Measurements from ENCODE around the gene RPE65.
"Not testable (repeated sequence)": the region's sequence is repeated elsewhere in the genome, so short reads cannot be mapped to it uniquely, and the experiment has no call there.

RPE65 gene

GRCh38 chr1:68454534-68454933 is 4.8 kb upstream of the RPE65 start:
- no peak overlapping the region for H3K27ac ChIP-seq
- DNase-seq (ENCODE audit: low read depth, low spot score) = no peak

DNA sequence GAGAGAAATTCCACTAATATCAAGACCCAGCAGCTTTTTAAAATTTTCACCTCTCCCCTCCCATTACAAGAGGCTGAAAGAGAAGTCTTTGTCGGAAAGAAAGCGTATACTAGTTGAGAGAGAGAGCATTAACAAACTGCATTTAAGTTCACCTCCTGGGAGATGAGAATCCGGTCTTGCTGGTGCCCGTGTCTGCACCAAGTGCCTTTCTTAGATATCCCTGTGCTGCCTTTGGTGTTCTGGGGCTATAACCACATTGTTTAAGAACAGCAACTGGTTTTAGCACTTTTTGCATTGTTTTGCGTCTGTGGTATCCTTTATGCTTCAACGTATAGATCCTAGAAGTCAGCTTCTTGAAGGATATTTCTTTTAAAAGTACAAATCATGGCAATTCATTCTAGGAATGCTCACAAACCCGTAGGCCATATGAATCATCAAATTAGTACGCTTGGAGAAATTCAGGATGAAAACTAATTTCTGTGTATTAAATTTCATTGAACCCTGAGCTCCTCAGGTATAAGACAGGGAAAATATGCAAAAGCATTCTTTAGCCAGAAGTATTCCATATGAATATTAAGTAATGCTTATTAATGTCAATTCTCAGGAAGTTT is 3.4 kb upstream of the RPE65 start:
- DNase-seq (ENCODE audit: low read depth, low spot score) = no peak
- H3K27ac ChIP-seq = no peak overlapping the region

DNA sequence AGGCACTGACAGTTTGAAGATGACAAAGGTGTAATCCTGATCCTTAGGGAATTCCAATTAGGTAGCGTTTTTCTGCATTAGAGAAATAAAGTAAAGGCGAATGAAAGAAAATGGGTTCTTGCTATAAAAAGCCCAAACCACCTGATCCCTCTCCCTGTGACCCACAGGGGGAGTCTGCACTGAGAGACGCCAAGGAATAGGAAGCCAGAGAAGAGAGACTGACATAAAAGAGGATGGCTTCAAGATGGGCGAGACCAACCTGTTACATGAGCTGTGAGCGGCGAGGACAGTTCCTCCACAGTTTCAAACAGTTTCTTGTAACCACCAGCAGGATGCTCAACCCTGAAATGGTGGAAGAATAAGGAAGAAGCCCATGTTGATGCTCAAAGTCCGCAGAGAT is 1.4 kb downstream of the RPE65 start:
- H3K27ac ChIP-seq = no peak overlapping the region
- no peak for DNase-seq (ENCODE audit: low read depth, low spot score)

GRCh38 chr1:68445709-68446108 is 4.0 kb downstream of the RPE65 start:
- H3K27ac ChIP-seq = no peak overlapping the region
- no peak for DNase-seq (ENCODE audit: low read depth, low spot score)

- H3K27ac ChIP-seq = no peak overlapping the region
- peak; percentile 64 for DNase-seq (ENCODE audit: low read depth, low spot score)
Observed at GRCh38 chr1:68442822-68443556, 6.8 kb downstream of the RPE65 start.

DNA sequence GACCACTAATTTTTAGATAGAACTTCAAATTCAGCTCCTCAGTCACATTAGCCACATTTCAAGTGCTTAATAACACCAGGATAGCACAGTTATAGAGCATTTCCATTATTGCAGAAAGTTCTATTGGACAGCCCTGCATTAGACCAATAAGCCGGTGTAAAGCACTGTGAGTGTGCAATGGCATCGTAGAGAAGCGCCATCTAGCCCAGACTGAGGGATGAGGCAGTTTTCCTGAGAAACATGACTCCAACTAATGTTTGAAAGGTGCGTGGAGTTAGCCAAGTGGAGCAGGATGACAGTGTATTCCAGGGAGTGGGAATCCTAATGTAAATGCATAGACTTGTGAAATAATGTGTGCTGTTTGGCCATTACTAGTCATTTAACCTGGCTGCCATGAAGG is 7.7 kb downstream of the RPE65 start:
- no peak overlapping the region for H3K27ac ChIP-seq
- no peak for DNase-seq (ENCODE audit: low read depth, low spot score)

GRCh38 chr1:68438310-68438709 is 11.4 kb downstream of the RPE65 start:
- DNase-seq (ENCODE audit: low read depth, low spot score) = no peak
- no peak overlapping the region for H3K27ac ChIP-seq

DNA sequence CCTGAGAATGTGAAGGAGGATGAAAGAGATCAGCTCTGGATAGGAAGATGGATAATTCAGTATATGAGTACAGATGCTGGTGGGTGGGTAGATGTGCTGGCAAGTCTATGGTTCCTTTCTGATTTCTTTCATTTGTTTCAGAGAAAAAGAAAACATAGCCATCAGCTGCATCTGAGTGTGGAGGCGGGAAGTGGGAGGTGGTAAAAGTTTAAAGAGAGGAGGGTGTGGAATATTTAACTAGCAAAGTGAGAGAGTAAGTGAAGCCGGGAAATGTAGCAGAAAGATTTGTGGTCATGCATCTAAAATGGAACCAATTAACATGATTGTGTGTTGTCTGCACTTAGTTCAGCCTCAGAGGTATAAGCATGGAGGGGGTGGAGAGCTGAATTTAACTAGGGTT is 16.4 kb downstream of the RPE65 start:
- no peak overlapping the region for H3K27ac ChIP-seq
- DNase-seq (ENCODE audit: low read depth, low spot score) = no peak

GRCh38 chr1:68431076-68431475 is 18.7 kb downstream of the RPE65 start:
- DNase-seq (ENCODE audit: low read depth, low spot score) = no peak
- H3K27ac ChIP-seq = no peak overlapping the region

DNA sequence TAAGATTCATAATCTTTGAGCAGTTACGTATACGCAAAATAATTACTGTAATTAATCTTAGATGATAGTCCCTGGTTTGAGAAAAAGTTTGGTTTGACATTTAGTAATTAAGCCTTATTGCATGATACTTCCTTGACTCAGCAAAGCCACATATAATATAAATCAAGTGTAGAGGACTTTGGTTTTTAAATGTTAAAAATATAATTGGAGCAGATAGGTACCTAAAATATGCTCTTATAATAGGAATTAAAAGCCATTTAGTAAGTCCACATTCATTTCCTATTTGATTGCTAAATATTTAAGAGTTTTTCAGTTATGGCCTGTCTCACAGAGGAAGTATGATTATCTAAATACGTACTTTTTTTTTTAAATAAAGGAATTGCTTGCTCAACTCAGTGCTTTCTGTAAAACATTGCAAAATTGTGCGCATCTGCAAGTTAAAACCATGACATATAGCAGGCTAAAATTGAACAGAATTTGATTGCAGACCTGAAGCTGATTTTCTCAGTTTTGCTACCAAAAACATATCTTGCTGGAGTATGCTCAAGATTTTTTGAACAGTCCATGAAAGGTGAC is 20.4 kb downstream of the RPE65 start:
- no peak for DNase-seq (ENCODE audit: low read depth, low spot score)
- H3K27ac ChIP-seq = no peak overlapping the region

- DNase-seq (ENCODE audit: low read depth, low spot score) = no peak
- no peak overlapping the region for H3K27ac ChIP-seq
Observed at GRCh38 chr1:68426594-68426993, 23.2 kb downstream of the RPE65 start.

GRCh38 chr1:68421350-68421749 is 28.4 kb downstream of the RPE65 start:
- no peak overlapping the region for H3K27ac ChIP-seq
- DNase-seq (ENCODE audit: low read depth, low spot score) = no peak

GRCh38 chr1:68409426-68409825 is 40.3 kb downstream of the RPE65 start:
- no peak overlapping the region for H3K27ac ChIP-seq
- no peak for DNase-seq (ENCODE audit: low read depth, low spot score)

DNA sequence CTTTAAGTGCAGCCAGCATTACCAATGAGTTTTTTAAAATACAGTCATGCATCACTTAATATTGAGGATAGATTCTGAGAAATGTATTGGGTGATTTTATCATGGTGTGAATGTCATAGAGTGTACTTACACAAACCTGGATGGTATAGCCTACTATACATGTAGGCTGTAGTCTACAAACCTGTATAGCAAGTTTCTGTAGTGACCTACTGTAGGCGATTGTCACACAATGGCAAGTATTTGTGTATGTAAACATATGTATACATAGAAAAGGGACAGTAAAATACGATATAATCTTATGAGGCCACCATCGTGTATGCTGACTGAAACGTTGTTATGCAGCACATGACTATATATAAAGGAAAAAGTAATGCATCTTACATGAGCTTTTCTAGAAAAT is 48.2 kb downstream of the RPE65 start:
- DNase-seq (ENCODE audit: low read depth, low spot score) = no peak
- H3K27ac ChIP-seq = no peak overlapping the region

DNA sequence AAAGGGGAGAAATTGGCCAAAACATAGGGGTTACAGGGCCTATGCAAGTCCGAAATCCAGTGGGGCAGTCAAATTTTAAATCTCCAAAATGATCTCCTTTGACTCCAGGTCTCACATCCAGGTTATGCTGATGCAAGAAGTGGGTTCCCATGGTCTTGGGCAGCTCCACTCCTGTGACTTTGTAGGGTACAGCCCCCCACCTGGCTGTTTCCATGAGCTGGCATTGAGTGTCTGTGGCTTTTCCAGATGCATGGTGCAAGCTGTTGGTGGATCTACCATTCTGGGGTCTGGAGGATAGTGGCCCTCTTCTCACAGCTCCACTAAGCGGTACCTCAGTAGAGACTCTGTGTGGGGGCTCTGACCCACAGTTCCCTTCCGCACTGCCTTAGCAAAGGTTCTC is 54.2 kb downstream of the RPE65 start:
- not testable (repeated sequence) for H3K27ac ChIP-seq; DNase-seq (ENCODE audit: low read depth, low spot score)

DNA sequence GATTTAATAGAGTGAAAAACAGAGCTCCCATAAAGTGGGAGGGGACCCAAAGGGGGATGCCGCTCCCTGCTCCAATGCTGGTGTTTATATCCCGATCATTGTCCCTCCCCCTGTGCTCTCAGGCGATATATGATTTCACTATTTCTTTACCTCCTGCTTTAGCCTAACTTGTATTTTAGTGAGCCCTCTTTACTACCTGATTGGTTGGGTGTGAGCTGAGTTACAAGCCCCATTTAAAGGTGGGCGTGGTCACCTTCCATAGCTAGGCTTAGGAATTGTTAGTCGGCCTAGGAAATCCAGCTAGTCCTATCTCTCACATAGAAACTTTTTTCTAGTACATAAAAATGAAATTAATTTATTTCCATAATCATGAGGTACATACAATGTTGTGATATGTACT is 57.3 kb downstream of the RPE65 start:
- DNase-seq (ENCODE audit: low read depth, low spot score); H3K27ac ChIP-seq: not testable (repeated sequence)

- H3K27ac ChIP-seq = peak overlapping the region; percentile 93
- DNase-seq (ENCODE audit: low read depth, low spot score) = not testable (repeated sequence)
Observed at GRCh38 chr1:68385798-68386524, 63.8 kb downstream of the RPE65 start.

DNA sequence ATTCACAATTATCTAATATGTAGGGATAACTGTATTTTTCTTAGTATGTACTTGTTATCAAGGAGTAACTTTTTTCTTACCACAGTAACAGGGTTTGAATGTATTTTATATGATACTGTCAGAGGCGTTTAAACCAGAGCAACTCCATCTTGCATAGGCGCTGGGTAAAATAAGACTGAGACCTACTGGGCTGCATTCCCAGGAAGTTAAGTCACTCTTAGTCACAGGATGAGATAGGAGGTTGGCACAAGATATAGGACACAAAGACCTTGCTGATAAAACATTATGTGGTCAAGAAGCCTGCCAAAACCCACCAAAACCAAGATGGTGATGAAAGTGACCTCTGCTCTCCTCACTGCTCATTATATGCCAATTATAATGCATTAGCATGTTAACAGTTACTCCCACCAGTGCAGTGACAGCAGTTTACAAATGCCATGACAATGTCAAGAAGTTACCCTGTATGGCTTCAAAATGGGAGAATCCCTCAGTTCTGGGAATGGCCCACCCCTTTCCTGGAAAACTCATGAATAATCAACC is 64.8 kb downstream of the RPE65 start:
- peak; percentile 65 for DNase-seq (ENCODE audit: low read depth, low spot score)

DNA sequence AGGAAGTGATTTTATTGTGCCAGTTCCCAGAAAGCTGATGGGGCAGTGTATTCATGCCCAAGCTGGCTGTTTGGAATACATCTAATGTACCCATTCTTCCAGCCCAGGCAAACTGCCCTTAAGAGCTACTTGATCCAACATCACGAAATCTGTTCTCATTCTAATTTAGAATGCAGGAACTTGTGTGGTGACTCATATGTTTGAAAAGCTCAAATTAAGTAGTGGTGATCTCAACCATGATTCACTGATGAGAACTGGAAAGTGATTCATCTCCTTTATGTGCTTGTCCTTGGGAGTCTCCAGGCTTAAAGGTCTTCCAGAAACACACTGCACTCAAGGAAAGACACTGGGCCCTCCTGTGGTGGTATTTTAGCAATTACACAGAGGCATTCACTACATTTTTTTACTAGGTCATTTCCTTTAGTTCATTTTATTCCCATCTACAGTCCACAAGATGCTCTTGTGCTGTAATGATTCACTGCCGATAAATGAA is 65.4 kb downstream of the RPE65 start:
- peak; percentile 96 for DNase-seq (ENCODE audit: low read depth, low spot score)
- peak overlapping the region; percentile 93 for H3K27ac ChIP-seq

More for the DNA sequence above, 64.8 kb downstream of the RPE65 start:
- H3K27ac ChIP-seq = peak overlapping the region; percentile 93

- no peak for DNase-seq (ENCODE audit: low read depth, low spot score)
- H3K27ac ChIP-seq = peak overlapping the region; percentile 93
Observed at GRCh38 chr1:68383092-68383491, 66.7 kb downstream of the RPE65 start.

DNA sequence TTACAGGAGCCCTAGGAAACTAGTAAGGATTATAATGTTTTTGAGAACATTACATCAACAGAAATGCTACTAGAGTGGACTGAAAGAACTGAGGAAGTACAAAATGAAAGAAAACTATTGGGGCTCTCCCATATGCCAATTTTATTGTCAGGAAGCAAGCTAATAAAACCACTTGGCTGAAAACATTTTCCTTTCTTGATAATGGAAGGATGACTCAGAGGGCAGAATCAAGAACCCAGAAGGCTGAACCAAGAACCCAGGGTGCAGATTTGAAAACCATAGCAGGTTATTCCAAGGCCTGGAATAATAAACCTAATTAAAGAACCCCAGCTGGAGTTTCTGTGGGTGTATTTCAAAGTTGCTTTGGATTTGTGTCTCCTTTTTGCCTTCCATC is 70.7 kb downstream of the RPE65 start:
- peak overlapping the region; percentile 74 for H3K27ac ChIP-seq
- DNase-seq (ENCODE audit: low read depth, low spot score) = no peak
